ES-I3 (cell line): ENCODE results near the gene CBY3.
"Not testable (repeated sequence)": the region's sequence is repeated elsewhere in the genome, so short reads cannot be mapped to it uniquely, and the experiment has no call there.

Experiments
- H3K36me3 ChIP-seq: 2 replicates; pipeline ENCODE4 v1.6.1; 2013; ENCODE audit warnings: mild to moderate bottlenecking, low read length, control low read depth, moderate library complexity; ENCODE audit not compliant: insufficient read depth
- H3K4me1 ChIP-seq: 2 replicates; pipeline ENCODE4 v1.6.1; 2013; ENCODE audit warnings: mild to moderate bottlenecking, control low read depth, low read length; ENCODE audit not compliant: insufficient read depth
- H3K9ac ChIP-seq: 2 replicates; pipeline ENCODE4 v1.6.1; 2013; ENCODE audit warnings: low read depth, mild to moderate bottlenecking, low read length, moderate library complexity
- H3K9me3 ChIP-seq: 2 replicates; pipeline ENCODE4 v1.6.1; 2013; ENCODE audit warnings: mild to moderate bottlenecking, low read length, moderate library complexity; ENCODE audit not compliant: control insufficient read depth, insufficient read depth

The CBY3 gene

DNA sequence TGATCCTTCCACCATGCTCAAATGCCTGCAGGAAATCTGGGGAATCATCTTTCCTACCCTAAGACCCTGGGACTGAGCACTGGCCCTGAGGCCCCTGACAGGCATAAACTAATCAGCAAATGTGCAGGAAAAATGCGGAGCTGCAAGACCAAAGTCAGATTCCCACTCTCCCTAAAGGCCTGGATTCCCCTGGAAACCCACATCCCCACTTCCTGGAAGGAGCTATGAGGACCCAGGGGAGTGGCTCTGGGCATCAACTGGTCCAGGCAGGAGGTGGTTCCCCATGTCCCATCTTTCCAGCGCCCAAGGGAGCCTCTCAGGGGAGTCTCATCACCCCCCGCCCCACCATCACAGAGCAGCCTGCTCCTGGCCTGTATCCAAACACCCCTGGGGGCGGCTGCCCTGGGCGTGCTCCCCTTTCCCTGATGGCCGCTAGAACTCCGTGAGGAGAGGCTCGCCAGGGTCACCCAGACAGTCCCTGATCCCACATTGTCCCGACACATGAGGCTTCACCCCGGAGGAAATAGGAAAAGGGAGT, 31.6 kb downstream of the CBY3 start:
- not testable (repeated sequence) for H3K36me3 ChIP-seq, H3K9me3 ChIP-seq

DNA sequence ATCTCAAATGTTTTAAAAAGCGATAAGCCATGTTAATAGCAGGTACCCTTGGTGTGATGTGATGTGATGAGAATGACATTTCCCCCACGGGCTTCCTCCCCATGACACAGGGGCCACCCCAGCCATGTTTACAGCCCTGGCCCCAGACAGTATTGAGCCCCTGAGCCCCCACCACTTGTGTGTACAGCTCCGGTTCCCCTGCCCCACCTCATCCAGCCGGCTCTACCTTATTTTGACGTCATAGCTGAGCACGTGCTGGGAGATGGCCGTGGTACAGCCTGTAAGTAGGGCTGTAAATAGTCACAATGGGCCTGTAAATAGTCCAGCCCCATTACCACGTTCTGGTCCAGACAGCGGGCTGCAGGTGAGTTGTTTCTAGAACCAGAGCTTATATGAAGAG, 32.4 kb downstream of the CBY3 start:
- 0 out of 2 replicates have a peak, but pooled peaks cover 2% of the 10 kb centered on the region for H3K9me3 ChIP-seq
- no peaks in the 10 kb centered on the region for H3K4me1 ChIP-seq
- H3K36me3 ChIP-seq = no peaks in the 10 kb centered on the region
- no peak overlapping the region for H3K9ac ChIP-seq

More for the DNA sequence above, 31.6 kb downstream of the CBY3 start:
- not testable (repeated sequence) for H3K9ac ChIP-seq, H3K4me1 ChIP-seq

DNA sequence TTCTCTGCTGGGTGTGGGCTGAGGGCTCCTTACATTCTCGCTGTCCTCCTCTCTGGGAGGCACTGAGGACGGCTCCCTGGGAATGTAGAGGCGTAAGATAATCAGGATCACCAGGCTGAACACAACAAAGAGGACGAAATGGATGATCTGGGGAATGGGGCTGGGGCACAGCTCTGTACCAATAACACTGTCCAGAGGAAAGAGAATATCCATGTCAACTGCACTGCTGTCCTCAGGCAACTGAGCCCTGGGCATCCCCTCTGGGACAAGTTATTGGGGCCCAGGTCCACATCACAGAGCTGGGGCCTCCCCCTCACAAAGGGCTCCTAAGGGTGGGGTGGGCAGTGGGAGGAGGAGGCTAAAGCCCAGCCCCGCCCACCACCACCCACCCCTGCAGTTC, 36.1 kb downstream of the CBY3 start:
- not testable (repeated sequence) for H3K9me3 ChIP-seq, H3K36me3 ChIP-seq, H3K4me1 ChIP-seq, H3K9ac ChIP-seq

DNA sequence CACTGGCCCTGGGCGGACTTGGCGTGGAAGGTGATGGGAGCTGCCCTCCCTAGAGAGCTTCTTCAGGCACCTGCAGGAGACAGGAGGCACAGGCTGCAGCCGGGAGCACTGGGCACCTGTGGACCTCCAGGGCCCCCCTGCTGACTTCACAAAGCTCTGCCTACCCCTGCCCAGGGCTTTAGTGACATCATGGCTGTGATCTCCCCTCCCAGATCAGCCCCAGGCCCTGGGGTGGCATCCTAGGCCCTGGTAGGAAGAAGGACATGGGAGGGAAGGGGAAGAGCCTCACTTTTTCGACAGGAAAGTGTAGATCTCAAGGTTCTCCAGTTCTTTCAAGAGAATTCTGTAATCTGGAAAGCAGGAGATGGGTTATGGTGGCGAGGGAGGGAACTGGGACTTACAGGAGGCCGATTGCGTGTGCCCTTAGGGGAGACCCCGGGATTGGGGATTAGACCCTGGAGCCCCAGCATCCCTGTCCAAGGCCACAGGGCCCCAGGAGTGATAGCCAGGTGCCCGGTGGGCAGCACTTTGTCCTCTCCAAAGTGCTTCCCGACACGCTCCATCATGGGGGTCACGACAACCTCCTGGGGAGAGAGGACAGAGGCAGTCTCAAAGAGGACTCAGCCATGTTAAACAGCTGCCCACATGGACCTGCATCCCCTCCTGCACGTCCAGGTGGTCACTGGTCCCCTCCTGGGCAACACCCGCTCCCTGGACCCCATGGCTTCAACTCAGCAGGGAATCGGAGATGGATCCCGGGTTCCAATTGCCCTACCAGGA, 37.5 kb downstream of the CBY3 start:
- H3K9ac ChIP-seq, H3K4me1 ChIP-seq, H3K9me3 ChIP-seq, H3K36me3 ChIP-seq: not testable (repeated sequence)

DNA sequence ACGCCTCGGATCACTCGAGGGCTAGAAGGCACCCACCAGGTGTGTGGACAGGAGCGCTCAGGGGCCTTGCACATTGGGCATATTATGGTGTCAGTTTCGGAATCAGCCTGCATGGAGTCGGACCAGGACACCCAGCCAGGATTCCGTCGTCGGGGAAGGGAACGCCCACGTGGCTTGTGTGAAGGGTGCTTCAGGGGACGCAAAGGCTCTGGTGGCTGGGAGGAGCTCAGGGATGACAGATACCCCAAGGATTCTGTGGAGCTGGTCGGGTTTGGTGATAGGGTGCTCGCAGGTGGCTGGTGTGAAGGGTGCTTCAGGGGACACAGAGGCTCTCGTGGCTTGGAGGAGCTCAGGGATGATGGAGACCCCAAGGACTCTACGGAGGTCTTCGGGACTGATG, 38.2 kb downstream of the CBY3 start:
- H3K36me3 ChIP-seq, H3K9ac ChIP-seq, H3K4me1 ChIP-seq, H3K9me3 ChIP-seq: not testable (repeated sequence)

DNA sequence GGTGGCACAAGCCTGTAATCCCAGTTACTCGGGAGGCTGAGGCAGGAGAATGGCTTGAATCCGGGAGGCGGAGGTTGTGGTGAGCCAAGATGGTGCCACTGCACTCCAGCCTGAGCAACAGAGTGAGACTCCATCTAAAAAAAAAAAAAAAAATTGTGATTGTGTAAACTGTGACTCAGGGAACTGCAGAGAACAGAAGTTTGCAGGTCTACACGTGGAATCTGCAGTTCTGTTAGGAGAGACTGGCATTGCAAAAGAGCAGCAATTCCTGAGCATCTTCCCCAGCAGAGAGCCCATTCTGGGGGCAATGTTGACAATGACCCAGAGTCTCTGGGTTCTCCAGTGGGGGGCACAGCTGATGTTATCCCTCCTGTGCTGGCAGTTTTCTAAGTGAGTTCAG, 39.1 kb downstream of the CBY3 start:
- H3K9me3 ChIP-seq, H3K36me3 ChIP-seq, H3K9ac ChIP-seq, H3K4me1 ChIP-seq: not testable (repeated sequence)

DNA sequence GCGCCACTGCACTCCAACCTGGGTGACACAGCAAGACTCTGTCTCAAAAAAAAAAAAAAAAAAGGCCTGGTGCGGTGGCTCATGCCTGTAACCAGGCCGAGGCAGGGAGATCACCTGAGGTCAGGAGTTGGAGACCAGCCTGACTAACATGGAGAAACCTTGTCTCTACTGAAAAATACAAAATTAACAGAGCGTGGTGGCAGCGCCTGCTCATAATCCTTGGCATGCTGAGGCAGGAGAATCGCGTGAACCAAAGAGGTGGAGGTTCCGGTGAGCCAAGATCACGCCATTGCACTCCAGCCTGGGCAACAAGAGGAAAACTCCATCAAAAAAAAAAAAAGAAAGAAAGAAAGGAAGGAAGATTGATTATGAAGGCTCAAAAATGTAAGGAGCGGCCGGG, 41.5 kb downstream of the CBY3 start:
- not testable (repeated sequence) for H3K9ac ChIP-seq, H3K9me3 ChIP-seq, H3K36me3 ChIP-seq, H3K4me1 ChIP-seq

DNA sequence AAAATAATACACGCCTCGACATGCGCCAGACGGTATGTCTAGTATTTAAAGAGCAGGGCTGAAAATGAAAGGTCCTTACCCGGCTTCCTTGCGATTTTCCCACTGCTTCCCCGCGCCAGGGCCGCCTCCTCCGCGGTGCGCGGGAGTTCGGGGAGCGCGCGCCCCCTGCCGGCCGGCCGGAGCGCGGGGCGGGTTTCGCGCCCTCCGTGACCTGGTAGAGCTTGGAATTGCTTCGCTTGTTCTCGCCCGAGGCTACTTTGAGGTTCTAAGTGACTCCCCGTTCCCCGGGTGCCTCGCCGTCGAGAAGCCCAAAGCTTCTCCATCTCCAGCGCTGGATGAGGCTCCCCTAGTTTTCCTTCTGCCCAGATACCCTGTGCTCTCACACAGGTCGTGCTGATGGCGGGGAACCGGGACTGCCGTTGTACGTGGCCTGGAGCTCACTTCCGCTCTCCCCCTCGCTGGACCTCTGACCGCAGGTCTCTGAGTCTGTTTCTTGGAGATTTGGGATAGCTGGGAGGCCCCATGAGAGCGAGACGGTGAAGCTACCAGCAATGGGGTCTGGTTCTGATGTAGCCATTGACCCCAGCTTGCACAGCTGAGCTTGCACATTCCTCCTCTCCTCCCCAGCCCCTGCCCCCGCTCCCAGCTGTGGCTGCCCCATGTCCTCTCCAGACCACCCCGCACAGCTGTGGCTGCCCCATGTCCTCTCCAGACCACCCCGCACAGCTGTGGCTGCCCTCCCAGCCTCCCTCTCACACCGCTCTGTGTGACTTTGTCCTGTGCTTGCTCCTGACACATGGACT, 46.3 kb downstream of the CBY3 start:
- not testable (repeated sequence) for H3K9me3 ChIP-seq, H3K4me1 ChIP-seq, H3K9ac ChIP-seq, H3K36me3 ChIP-seq

DNA sequence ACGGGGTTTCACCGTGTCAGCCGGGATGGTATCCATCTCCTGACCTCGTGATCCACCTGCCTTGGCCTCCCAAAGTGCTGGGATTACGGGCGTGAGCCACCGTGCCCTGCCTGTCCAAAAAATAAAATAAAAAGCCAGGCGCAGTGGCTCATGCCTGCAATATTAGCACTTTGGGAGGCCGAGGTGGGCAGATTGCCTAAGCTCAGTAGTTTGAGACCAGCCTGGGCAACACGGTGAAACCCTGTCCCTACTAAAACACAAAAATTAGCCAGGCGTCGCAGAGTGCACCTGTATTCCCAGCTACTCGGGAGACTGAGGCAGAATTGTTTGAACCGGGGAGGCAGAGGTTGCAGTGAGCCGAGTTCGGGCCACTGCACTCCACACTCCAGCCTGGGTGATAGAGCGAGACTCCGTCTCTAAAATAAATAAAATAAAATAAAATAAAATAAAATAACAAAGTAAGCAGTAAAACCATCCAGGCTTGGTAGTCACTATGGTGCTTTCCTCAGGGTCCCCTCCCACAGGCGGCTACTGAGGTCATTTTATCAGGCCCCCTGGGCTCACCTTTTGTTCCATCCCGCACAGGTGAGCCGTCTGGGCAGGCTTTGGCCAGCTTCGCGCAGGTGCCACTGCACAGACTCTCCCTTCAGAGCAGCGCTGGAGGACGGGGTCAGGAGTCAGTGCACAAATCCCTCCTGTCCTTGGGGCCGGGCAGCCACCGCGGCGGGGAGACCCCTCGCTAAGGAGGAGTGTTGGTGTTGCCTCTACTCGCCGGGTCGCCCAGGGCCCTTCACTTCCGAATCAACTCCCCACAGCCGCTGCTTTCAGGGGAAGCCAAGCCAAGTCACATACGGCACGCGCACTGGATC, 47.1 kb downstream of the CBY3 start:
- H3K9ac ChIP-seq = peak overlapping the region; percentile 28; the same call in 1 of the 2 replicates
- not testable (repeated sequence) for H3K9me3 ChIP-seq, H3K4me1 ChIP-seq, H3K36me3 ChIP-seq
